GM19035 (cell line): ENCODE measurements around the gene SMIM9.

Experiments used
- ATAC-seq: cut with Tn5 transposase; IDR thresholded peaks from one replicate; pipeline ENCODE4 v1.9.1; 2021; ENCODE audit not compliant: unreplicated experiment

Gene SMIM9

GRCh38 chrX:154784149-154784995 lies 50.1 kb downstream of the SMIM9 start:
- ATAC-seq, result no peak

GRCh38 chrX:154780968-154781367 lies 53.5 kb downstream of the SMIM9 start:
- ATAC-seq, result no peak

GRCh38 chrX:154779261-154779660 lies 55.2 kb downstream of the SMIM9 start:
- ATAC-seq, result no peak

- ATAC-seq, result no peak
These were observed 57.7 kb downstream of the SMIM9 start for GRCh38 chrX:154776753-154777152.

DNA sequence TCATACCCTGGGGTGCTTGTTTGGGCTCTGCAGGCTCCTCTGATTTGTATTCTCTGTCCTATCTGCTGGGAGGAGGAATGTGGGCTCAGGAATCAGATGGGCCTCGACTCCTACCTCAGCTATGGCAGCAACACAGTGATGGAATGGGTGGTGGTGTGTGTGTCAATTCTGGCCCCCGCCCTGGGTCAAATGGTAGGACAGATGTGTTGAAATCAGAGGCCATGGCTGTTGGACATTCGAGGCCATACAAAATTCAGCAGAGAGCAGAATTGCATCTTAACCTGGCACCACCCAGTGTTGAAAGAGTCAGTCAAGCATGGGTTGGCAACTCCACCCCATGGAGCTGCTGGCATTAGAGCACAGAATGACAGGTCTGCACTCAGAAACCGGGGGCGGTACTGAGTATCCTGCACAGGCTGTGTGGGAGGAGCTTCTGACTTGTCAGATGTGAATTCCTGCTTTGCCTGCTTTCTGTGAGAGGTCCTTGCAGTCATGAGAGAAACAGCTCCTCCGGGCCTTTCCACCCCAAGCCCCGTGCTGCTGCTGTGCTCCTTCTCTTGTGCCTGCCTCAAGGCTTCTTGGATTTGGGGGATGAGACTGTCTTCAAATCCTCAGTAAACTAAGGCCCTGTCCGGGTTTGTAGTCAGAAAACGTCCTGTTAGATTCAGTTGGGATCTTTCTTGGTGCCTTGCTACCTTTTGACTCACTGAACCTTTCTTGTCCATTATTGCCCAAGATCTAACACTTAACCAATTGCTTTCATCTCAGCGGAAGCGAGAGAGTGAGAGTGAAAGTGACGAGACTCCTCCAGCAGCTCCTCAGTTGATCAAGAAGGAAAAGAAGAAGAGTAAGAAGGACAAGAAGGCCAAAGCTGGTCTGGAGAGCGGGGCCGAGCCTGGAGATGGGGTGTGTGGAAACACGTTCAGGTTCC lies 58.8 kb downstream of the SMIM9 start:
- no peak for ATAC-seq

GRCh38 chrX:154774622-154775021 lies 59.8 kb downstream of the SMIM9 start:
- ATAC-seq, result no peak
